ENCODE results near the gene POU4F3. TPM values are rescaled to one million over a fixed set of nuclear protein-coding genes. Genes with fewer than 3 reads are reported as not detected.

The POU4F3 gene
- total and polyA plus RNA-seq, 4 donors = 0.15 to 0.64 (median 0.16) TPM; not detected in 1

DNA sequence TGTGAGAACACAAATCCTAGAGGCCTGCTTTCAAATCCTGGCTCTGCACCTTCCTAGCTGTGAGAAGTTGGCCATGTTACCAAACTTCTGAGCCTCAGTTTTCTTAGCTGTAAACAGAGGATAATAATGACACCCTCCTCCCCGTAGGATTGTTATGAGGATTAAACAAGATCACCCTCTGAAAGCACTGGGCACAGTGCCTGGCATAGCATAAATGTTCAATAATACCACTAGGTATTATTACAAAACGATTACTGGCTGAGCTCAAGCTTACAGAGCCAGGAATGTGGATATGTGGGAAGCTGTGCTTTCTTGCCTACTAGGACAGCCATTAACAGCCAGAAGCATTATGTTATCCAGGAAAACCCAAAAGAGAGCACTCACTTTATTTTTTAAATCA, 30.8 kb upstream of the POU4F3 start:
- Histone ChIP-seq H3K9me3 (ENCODE audit: control insufficient read depth, low read length) (no peaks in the 10 kb centered on the region), H3K27me3 (ENCODE audit: control insufficient read depth in 1 of 2, insufficient read depth in 2 of 2, low read length in 1 of 2) (peaks cover 0 to 4% of the 10 kb centered on the region in 2 donors), H3K36me3 (ENCODE audit: control insufficient read depth in 1 of 2, insufficient read depth in 2 of 2, low read length in 1 of 2) (no peaks in the 10 kb centered on the region), H3K4me1 (ENCODE audit: control insufficient read depth in 1 of 2, insufficient read depth in 2 of 2, low read length in 2 of 2) (no peaks in the 10 kb centered on the region), H3K27ac (ENCODE audit: low read depth in 1 of 2, low read length in 2 of 2) (no peak overlapping the region), H3K4me3 (ENCODE audit: low read length in 2 of 2) (no peak overlapping the region)
- 51 to 57% methylated on average over 2 of the region's 2 CpGs for WGBS, 2 donors
- DNase-seq = no peak
- intact Hi-C loops (cut with DNase I) = no loop called here
- no peak for ATAC-seq (ENCODE audit: low FRiP score)

- Histone ChIP-seq H3K36me3 (ENCODE audit: control insufficient read depth in 1 of 2, insufficient read depth in 2 of 2, low read length in 1 of 2) (no peaks in the 10 kb centered on the region), H3K27me3 (ENCODE audit: control insufficient read depth in 1 of 2, insufficient read depth in 2 of 2, low read length in 1 of 2) (peaks cover 0 to 4% of the 10 kb centered on the region in 2 donors), H3K4me3 (ENCODE audit: low read length in 2 of 2) (no peak overlapping the region), H3K9me3 (ENCODE audit: control insufficient read depth, low read length) (no peaks in the 10 kb centered on the region), H3K27ac (ENCODE audit: low read depth in 1 of 2, low read length in 2 of 2) (no peak overlapping the region), H3K4me1 (ENCODE audit: control insufficient read depth in 1 of 2, insufficient read depth in 2 of 2, low read length in 2 of 2) (no peaks in the 10 kb centered on the region)
- ATAC-seq (ENCODE audit: low FRiP score) (no peak), DNase-seq (no peak)
- intact Hi-C loops (cut with DNase I) = no loop called here
Measured at GRCh38 chr5:146310540-146310939, 28.1 kb upstream of the POU4F3 start.

- DNase-seq = no peak
- ATAC-seq (ENCODE audit: low FRiP score) = no peak
- Histone ChIP-seq H3K36me3 (ENCODE audit: control insufficient read depth in 1 of 2, insufficient read depth in 2 of 2, low read length in 1 of 2) (no peaks in the 10 kb centered on the region), H3K9me3 (ENCODE audit: control insufficient read depth, low read length) (no peaks in the 10 kb centered on the region), H3K4me1 (ENCODE audit: control insufficient read depth in 1 of 2, insufficient read depth in 2 of 2, low read length in 2 of 2) (no peaks in the 10 kb centered on the region), H3K27ac (ENCODE audit: low read depth in 1 of 2, low read length in 2 of 2) (no peak overlapping the region), H3K4me3 (ENCODE audit: low read length in 2 of 2) (no peak overlapping the region), H3K27me3 (ENCODE audit: control insufficient read depth in 1 of 2, insufficient read depth in 2 of 2, low read length in 1 of 2) (peaks cover 0 to 4% of the 10 kb centered on the region in 2 donors)
- WGBS, 2 donors = 91% methylated on average over 5 of the region's 5 CpGs
- intact Hi-C loops (cut with DNase I) = no loop called here
Measured at GRCh38 chr5:146311278-146311677, 27.4 kb upstream of the POU4F3 start.

DNA sequence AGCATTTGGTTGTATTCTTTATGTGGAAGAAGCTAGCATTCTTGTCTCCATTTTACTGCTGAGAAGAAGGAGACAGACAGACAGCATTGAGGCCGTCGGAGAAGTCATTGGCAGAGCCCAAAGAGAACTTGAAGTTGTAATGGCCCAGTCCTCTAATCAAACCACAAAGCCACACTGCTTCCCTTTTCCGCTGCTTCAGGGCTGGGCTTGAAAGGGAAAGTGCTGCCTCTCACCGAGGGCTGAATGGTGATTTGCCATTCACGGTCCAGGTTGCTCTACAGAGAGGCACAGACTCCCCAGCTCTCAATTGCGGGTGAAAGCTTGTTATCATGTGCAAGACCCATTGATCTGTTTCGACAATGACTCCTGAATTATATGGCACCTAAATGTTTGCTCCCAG, 25.6 kb upstream of the POU4F3 start:
- WGBS, 2 donors = 43 to 48% methylated on average over 7 of the region's 7 CpGs
- H3K4me1 ChIP-seq (ENCODE audit: control insufficient read depth in 1 of 2, insufficient read depth in 2 of 2, low read length in 2 of 2) = no peaks in the 10 kb centered on the region
- no peak for ATAC-seq (ENCODE audit: low FRiP score)

DNA sequence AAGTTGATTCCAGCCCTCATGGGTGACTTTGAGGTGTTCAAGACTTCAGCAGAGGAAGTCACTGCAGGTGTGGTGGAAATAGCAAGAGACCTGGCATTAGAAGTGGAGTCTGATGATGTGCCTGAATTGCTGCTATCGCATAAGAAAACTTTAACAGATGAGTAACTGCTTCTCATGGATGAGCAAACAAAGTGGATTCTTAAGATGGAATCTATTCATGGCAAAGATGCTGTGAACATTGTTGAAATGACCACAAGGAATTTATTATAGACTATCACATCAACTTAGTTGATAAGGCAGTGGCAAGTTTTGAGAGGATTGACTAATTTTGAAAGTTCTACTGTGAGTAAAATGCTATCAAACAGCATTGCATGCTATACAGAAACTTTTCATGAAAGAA, 17.1 kb upstream of the POU4F3 start:
- ATAC-seq (ENCODE audit: low FRiP score) (no peak), DNase-seq (no peak)
- no peaks in the 10 kb centered on the region for H3K36me3 ChIP-seq (ENCODE audit: control insufficient read depth in 1 of 2, insufficient read depth in 2 of 2, low read length in 1 of 2)
- WGBS, 2 donors = 94% methylated on average over 1 of the region's 1 CpG
- intact Hi-C loops (cut with DNase I) = no loop called here
- H3K27ac ChIP-seq (ENCODE audit: low read depth in 1 of 2, low read length in 2 of 2) = no peak overlapping the region
- no peaks in the 10 kb centered on the region for H3K27me3 ChIP-seq (ENCODE audit: control insufficient read depth in 1 of 2, insufficient read depth in 2 of 2, low read length in 1 of 2)
- H3K4me1 ChIP-seq (ENCODE audit: control insufficient read depth in 1 of 2, insufficient read depth in 2 of 2, low read length in 2 of 2) = no peaks in the 10 kb centered on the region
- H3K4me3 ChIP-seq (ENCODE audit: low read length in 2 of 2) = no peak overlapping the region
- H3K9me3 ChIP-seq (ENCODE audit: control insufficient read depth, low read length) = peaks cover 3% of the 10 kb centered on the region

More for the DNA sequence above, 25.6 kb upstream of the POU4F3 start:
- no peak for DNase-seq
- peaks cover 0 to 4% of the 10 kb centered on the region in 2 donors for H3K27me3 ChIP-seq (ENCODE audit: control insufficient read depth in 1 of 2, insufficient read depth in 2 of 2, low read length in 1 of 2)
- no peaks in the 10 kb centered on the region for H3K9me3 ChIP-seq (ENCODE audit: control insufficient read depth, low read length)
- H3K36me3 ChIP-seq (ENCODE audit: control insufficient read depth in 1 of 2, insufficient read depth in 2 of 2, low read length in 1 of 2) = no peaks in the 10 kb centered on the region
- intact Hi-C loops (cut with DNase I) = no loop called here
- no peak overlapping the region for H3K4me3 ChIP-seq (ENCODE audit: low read length in 2 of 2)
- no peak overlapping the region for H3K27ac ChIP-seq (ENCODE audit: low read depth in 1 of 2, low read length in 2 of 2)

- Histone ChIP-seq H3K27ac (ENCODE audit: low read depth in 1 of 2, low read length in 2 of 2) (no peak overlapping the region), H3K36me3 (ENCODE audit: control insufficient read depth in 1 of 2, insufficient read depth in 2 of 2, low read length in 1 of 2) (no peaks in the 10 kb centered on the region), H3K4me3 (ENCODE audit: low read length in 2 of 2) (no peak overlapping the region), H3K4me1 (ENCODE audit: control insufficient read depth in 1 of 2, insufficient read depth in 2 of 2, low read length in 2 of 2) (no peaks in the 10 kb centered on the region), H3K9me3 (ENCODE audit: control insufficient read depth, low read length) (peaks cover 2% of the 10 kb centered on the region), H3K27me3 (ENCODE audit: control insufficient read depth in 1 of 2, insufficient read depth in 2 of 2, low read length in 1 of 2) (peaks cover 0 to 2% of the 10 kb centered on the region in 2 donors)
- intact Hi-C loops (cut with DNase I) = no loop called here
- 74 to 76% methylated on average over 7 of the region's 7 CpGs for WGBS, 2 donors
- no peak for ATAC-seq (ENCODE audit: low FRiP score)
- no peak for DNase-seq
Measured at GRCh38 chr5:146327257-146327870, 11.3 kb upstream of the POU4F3 start.

GRCh38 chr5:146327989-146328388, 10.7 kb upstream of the POU4F3 start:
- Histone ChIP-seq H3K4me1 (ENCODE audit: control insufficient read depth in 1 of 2, insufficient read depth in 2 of 2, low read length in 2 of 2) (no peaks in the 10 kb centered on the region), H3K9me3 (ENCODE audit: control insufficient read depth, low read length) (peaks cover 2% of the 10 kb centered on the region), H3K4me3 (ENCODE audit: low read length in 2 of 2) (no peak overlapping the region), H3K36me3 (ENCODE audit: control insufficient read depth in 1 of 2, insufficient read depth in 2 of 2, low read length in 1 of 2) (no peaks in the 10 kb centered on the region), H3K27me3 (ENCODE audit: control insufficient read depth in 1 of 2, insufficient read depth in 2 of 2, low read length in 1 of 2) (peaks cover 0 to 2% of the 10 kb centered on the region in 2 donors), H3K27ac (ENCODE audit: low read depth in 1 of 2, low read length in 2 of 2) (no peak overlapping the region)
- no peak for ATAC-seq (ENCODE audit: low FRiP score)
- WGBS, 2 donors = 67 to 80% methylated on average over 1 of the region's 1 CpG
- intact Hi-C loops (cut with DNase I) = no loop called here
- no peak for DNase-seq

- H3K27me3 ChIP-seq (ENCODE audit: control insufficient read depth in 1 of 2, insufficient read depth in 2 of 2, low read length in 1 of 2) = peaks cover 0 to 2% of the 10 kb centered on the region in 2 donors
- ATAC-seq (ENCODE audit: low FRiP score) = no peak
- 88 to 90% methylated on average over 2 of the region's 2 CpGs for WGBS, 2 donors
Measured at GRCh38 chr5:146329697-146330096, 8.9 kb upstream of the POU4F3 start.

DNA sequence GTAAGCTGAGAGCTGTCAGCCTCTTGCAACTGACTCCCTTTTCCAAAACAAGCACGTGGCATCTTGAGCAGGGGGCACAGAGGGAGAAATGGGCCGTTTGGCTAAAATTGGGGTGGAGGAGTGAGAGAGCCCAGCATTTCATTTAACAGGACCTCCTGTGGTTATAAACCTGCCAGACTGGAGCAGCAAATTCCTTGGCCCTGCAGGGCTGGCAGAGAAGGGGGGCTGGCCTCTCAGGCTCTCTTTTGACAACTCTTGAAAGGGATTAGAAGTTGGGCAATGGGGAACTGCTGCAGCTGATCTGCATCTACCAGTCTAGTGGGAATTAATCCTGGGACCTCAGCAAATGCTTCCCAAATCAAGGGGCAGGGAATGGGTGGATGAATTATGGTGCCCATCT, 7.2 kb upstream of the POU4F3 start:
- H3K27me3 ChIP-seq (ENCODE audit: control insufficient read depth in 1 of 2, insufficient read depth in 2 of 2, low read length in 1 of 2) = peaks cover 0 to 2% of the 10 kb centered on the region in 2 donors

More at GRCh38 chr5:146329697-146330096, 8.9 kb upstream of the POU4F3 start:
- peaks cover 2% of the 10 kb centered on the region for H3K9me3 ChIP-seq (ENCODE audit: control insufficient read depth, low read length)
- no peak overlapping the region for H3K27ac ChIP-seq (ENCODE audit: low read depth in 1 of 2, low read length in 2 of 2)
- intact Hi-C loops (cut with DNase I) = no loop called here
- H3K36me3 ChIP-seq (ENCODE audit: control insufficient read depth in 1 of 2, insufficient read depth in 2 of 2, low read length in 1 of 2) = no peaks in the 10 kb centered on the region
- no peak overlapping the region for H3K4me3 ChIP-seq (ENCODE audit: low read length in 2 of 2)
- H3K4me1 ChIP-seq (ENCODE audit: control insufficient read depth in 1 of 2, insufficient read depth in 2 of 2, low read length in 2 of 2) = no peaks in the 10 kb centered on the region
- DNase-seq = no peak

More for the DNA sequence above, 7.2 kb upstream of the POU4F3 start:
- WGBS, 2 donors = 0 to 2% methylated on average over 2 of the region's 2 CpGs
- ATAC-seq (ENCODE audit: low FRiP score) (no peak), DNase-seq (no peak)
- Histone ChIP-seq H3K4me1 (ENCODE audit: control insufficient read depth in 1 of 2, insufficient read depth in 2 of 2, low read length in 2 of 2) (no peaks in the 10 kb centered on the region), H3K27ac (ENCODE audit: low read depth in 1 of 2, low read length in 2 of 2) (no peak overlapping the region), H3K4me3 (ENCODE audit: low read length in 2 of 2) (no peak overlapping the region), H3K36me3 (ENCODE audit: control insufficient read depth in 1 of 2, insufficient read depth in 2 of 2, low read length in 1 of 2) (no peaks in the 10 kb centered on the region), H3K9me3 (ENCODE audit: control insufficient read depth, low read length) (peaks cover 2% of the 10 kb centered on the region)
- intact Hi-C loops (cut with DNase I) = no loop called here
